Measurements from ENCODE around the gene LRRC26.
A peak's percentile ranks its signal among the peaks of the same experiment; 100 is the strongest.

Gene LRRC26

GRCh38 chr9:137169896-137170358, at the start of gene LRRC26:
LRRC26 (minus strand) TSS chr9:137170051; CDS start chr9:137169943, 108 bp downstream.
- DNase-seq, result no peak

- no peak for DNase-seq
These were observed 49.0 kb upstream of the LRRC26 start for GRCh38 chr9:137218754-137219271.

GRCh38 chr9:137218212-137218753, 48.4 kb upstream of the LRRC26 start:
- DNase-seq, result no peak

- DNase-seq, result no peak
These were observed 47.7 kb upstream of the LRRC26 start for GRCh38 chr9:137217276-137218211.

- no peak for DNase-seq
These were observed 46.5 kb upstream of the LRRC26 start for GRCh38 chr9:137216188-137216965.

GRCh38 chr9:137215196-137215986, 45.5 kb upstream of the LRRC26 start:
- DNase-seq, result no peak

GRCh38 chr9:137214620-137215019, 44.8 kb upstream of the LRRC26 start:
- no peak for DNase-seq

- no peak for DNase-seq
These were observed 43.6 kb upstream of the LRRC26 start for GRCh38 chr9:137213160-137214060.

GRCh38 chr9:137212520-137212919, 42.7 kb upstream of the LRRC26 start:
- no peak for DNase-seq

- no peak for DNase-seq
These were observed 41.7 kb upstream of the LRRC26 start for GRCh38 chr9:137211532-137211931.

GRCh38 chr9:137206602-137207001, 36.8 kb upstream of the LRRC26 start:
- DNase-seq, result no peak

- peak; percentile 61 for DNase-seq
These were observed 35.5 kb upstream of the LRRC26 start, which contains the start of the genes NDOR1 and TMEM203 for GRCh38 chr9:137205126-137206069. NDOR1 (plus strand) TSS chr9:137205700; CDS start chr9:137205778, 78 bp downstream. TMEM203 (minus strand) TSS chr9:137205648; CDS start chr9:137205414, 234 bp downstream.

GRCh38 chr9:137204731-137205125, 34.9 kb upstream of the LRRC26 start:
- DNase-seq, result no peak

GRCh38 chr9:137202966-137203365, 33.1 kb upstream of the LRRC26 start:
- no peak for DNase-seq

GRCh38 chr9:137201205-137201868, 31.5 kb upstream of the LRRC26 start:
- no peak for DNase-seq

GRCh38 chr9:137200311-137201204, 30.7 kb upstream of the LRRC26 start, which contains the start of gene TPRN:
TPRN (minus strand) TSS chr9:137200741; CDS start chr9:137200711, 30 bp downstream.
- peak; percentile 81 for DNase-seq

- no peak for DNase-seq
These were observed 29.7 kb upstream of the LRRC26 start for GRCh38 chr9:137199411-137200121.

Data from cortex of kidney (tissue), 1 donor.